Testis (tissue), 2 donors: ENCODE results near the gene HBQ1.

Experiments used
- CTCF ChIP-seq, 3 experiments: fragments of 450-650 bp in 2 of 3; fragments of 200-600 bp in 1 of 3; sonication (generic) in 1 of 3; IDR thresholded peaks; one replicate each; pipeline ENCODE4 v1.5.1; 2016 to 2019; ENCODE audit warnings: antibody characterized with exemption in 3 of 3, mild to moderate bottlenecking in 2 of 3, moderate library complexity in 1 of 3
- POLR2A ChIP-seq: fragments of 450-650 bp; IDR thresholded peaks from one replicate; pipeline ENCODE4 v1.6.1; 2017; ENCODE audit warnings: antibody characterized with exemption, mild to moderate bottlenecking, moderate library complexity

- TF ChIP-seq CTCF (IDR thresholded peaks at IDR 0.05) (no peak), POLR2A (no peak)
Measured at GRCh38 chr16:164827-165538, 15.3 kb upstream of the HBQ1 start.
